ENCODE data around the gene ACAD11.
"Not testable (repeated sequence)": the region's sequence is repeated elsewhere in the genome, so short reads cannot be mapped to it uniquely, and the experiment has no call there.

Gene ACAD11

DNA sequence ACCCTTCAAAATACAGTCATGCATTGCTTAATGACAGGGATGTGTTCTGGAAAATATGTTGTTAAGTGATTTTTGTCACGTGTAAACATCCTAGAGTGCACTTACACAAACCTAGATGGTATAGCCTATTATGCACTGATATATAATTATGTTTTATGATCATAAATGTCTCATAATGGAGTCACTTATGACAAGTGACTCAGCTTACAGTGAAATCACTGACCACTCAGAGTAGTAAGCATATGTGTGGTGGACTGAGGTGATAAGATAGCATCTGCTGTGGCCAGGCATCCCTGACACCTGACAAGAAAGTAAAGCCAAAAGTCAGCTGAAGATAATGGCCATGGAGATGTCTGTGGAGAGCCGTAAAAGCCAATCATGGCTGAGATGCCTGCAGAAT, 5.4 kb downstream of the ACAD11 start:
- no peak overlapping the region for H3K4me3 ChIP-seq (ENCODE audit: low read depth, low read length)
- no peak for DNase-seq (ENCODE audit: low read depth)
- TF ChIP-seq CTCF (IDR thresholded peaks at IDR 0.05; ENCODE audit: insufficient read depth, low read depth, low read length, missing control alignments): no peak

DNA sequence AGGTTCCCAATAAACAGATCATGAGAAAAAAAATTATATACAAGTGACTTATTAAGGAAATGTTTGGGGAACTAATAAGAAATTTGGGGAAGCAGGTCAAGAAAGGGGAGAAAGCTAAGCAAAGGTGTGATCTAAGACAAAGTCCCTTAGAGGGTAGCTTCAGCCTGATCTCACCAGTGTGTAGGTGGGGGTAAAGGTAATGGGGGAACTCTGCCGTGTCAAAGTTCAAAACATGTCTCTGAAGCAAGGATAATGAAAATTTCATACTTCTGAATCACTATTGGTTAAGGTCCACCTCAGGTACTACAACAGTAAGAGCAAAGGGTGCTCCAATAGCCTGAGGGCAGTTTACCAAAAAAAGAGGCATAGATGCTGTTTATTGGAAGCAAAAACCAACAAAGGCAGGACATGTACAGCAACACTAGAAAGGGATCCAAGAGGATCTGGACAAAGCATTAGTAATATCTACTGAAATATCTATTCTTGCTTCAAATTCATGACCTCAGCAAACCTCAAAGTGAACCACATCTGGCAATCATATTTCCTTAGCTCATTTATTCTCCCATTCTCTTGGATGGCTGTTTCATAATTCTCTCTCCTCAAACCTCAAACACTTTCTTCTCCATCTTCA, 6.9 kb downstream of the ACAD11 start:
- no peak for TF ChIP-seq CTCF (IDR thresholded peaks at IDR 0.05; ENCODE audit: insufficient read depth, low read depth, low read length, missing control alignments)
- no peak overlapping the region for H3K4me3 ChIP-seq (ENCODE audit: low read depth, low read length)
- no peak for DNase-seq (ENCODE audit: low read depth)

GRCh38 chr3:132650153-132650552, 9.5 kb downstream of the ACAD11 start:
- TF ChIP-seq CTCF (IDR thresholded peaks at IDR 0.05; ENCODE audit: insufficient read depth, low read depth, low read length, missing control alignments): no peak
- no peak overlapping the region for H3K4me3 ChIP-seq (ENCODE audit: low read depth, low read length)
- no peak for DNase-seq (ENCODE audit: low read depth)

DNA sequence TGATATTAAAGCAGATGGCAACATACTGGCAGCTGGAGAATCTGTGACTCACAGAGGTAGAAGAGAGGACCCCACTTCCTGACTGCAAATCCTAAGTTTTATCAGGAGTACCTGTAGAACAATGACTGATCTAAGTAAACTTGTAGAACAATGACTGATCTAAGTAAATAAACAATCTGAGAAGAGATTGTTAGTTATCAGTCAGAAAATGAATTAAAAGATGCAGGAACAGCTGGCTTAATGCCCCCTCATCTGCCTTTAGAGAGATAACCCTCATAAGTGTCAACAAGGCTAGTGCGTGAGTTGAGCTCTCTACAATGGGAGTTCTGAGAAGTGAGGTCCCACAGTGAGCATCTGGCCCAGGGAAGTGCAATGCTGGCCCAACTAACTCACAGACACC, 14.6 kb downstream of the ACAD11 start:
- no peak for DNase-seq (ENCODE audit: low read depth)
- H3K4me3 ChIP-seq (ENCODE audit: low read depth, low read length): no peak overlapping the region
- TF ChIP-seq CTCF (IDR thresholded peaks at IDR 0.05; ENCODE audit: insufficient read depth, low read depth, low read length, missing control alignments): no peak

- no peak overlapping the region for H3K4me3 ChIP-seq (ENCODE audit: low read depth, low read length)
- DNase-seq (ENCODE audit: low read depth): no peak
- no peak for TF ChIP-seq CTCF (IDR thresholded peaks at IDR 0.05; ENCODE audit: insufficient read depth, low read depth, low read length, missing control alignments)
Measured at GRCh38 chr3:132643366-132643765, 16.2 kb downstream of the ACAD11 start.

- no peak for TF ChIP-seq CTCF (IDR thresholded peaks at IDR 0.05; ENCODE audit: insufficient read depth, low read depth, low read length, missing control alignments)
- H3K4me3 ChIP-seq (ENCODE audit: low read depth, low read length): no peak overlapping the region
Measured at GRCh38 chr3:132642539-132642847, 17.1 kb downstream of the ACAD11 start.

GRCh38 chr3:132641837-132642538, 17.6 kb downstream of the ACAD11 start:
- TF ChIP-seq CTCF (IDR thresholded peaks at IDR 0.05; ENCODE audit: insufficient read depth, low read depth, low read length, missing control alignments): peak; percentile 48
- DNase-seq (ENCODE audit: low read depth): peak; percentile 51
- H3K4me3 ChIP-seq (ENCODE audit: low read depth, low read length): no peak overlapping the region

More at GRCh38 chr3:132642539-132642847, 17.1 kb downstream of the ACAD11 start:
- no peak for DNase-seq (ENCODE audit: low read depth)

GRCh38 chr3:132641427-132641826, 18.2 kb downstream of the ACAD11 start:
- not testable (repeated sequence) for H3K4me3 ChIP-seq (ENCODE audit: low read depth, low read length); DNase-seq (ENCODE audit: low read depth)
